ENCODE data around the gene VAV3. TPM values are rescaled to one million over a fixed set of nuclear protein-coding genes. Genes with fewer than 3 reads are reported as not detected.

VAV3 gene
- total RNA-seq, 2 experiments from 2014 or later: 2.3 to 8.3 TPM

- BruUV-seq (replicated peaks): no TSS peak
- intact Hi-C loops (cut with micrococcal nuclease; ENCODE audit: unreplicated experiment): no loop called here
- H3K27ac ChIP-seq (ENCODE audit: low read depth, low read length, poor library complexity, severe bottlenecking): no peak overlapping the region
- H3K4me3 ChIP-seq (ENCODE audit: low read depth, low read length, poor library complexity, severe bottlenecking): no peak overlapping the region
- ChIA-PET CTCF (ENCODE audit: unreplicated experiment) (no interaction called here), POLR2A (interaction anchor here (0.6 to 1.6 kb wide), 4 partner anchors 9 to 92 kb away, joined by 3 to 5 read pairs (median 4); no protein-coding TSS in a partner anchor)
- H3K4me2 ChIP-seq (ENCODE audit: low read length): no peak overlapping the region
- H3K36me3 ChIP-seq (ENCODE audit: insufficient read depth, low read length): no peaks in the 10 kb centered on the region
- H3K4me1 ChIP-seq (ENCODE audit: insufficient read depth, low read length, poor library complexity, severe bottlenecking): no peaks in the 10 kb centered on the region
- DNase-seq (ENCODE audit: low spot score): no peak
- no peaks in the 10 kb centered on the region for H3K9me3 ChIP-seq (ENCODE audit: low read length)
- H3K79me2 ChIP-seq (ENCODE audit: insufficient read depth, low read depth, low read length): no peaks in the 10 kb centered on the region
- TF ChIP-seq CTCF (conservative IDR thresholded peaks at IDR 0.05; ENCODE audit: low read length) (no peak), EZH2phosphoT487 (IDR thresholded peaks at IDR 0.05; ENCODE audit: borderline replicate concordance, low read depth, low read length) (no peak)
- H4K20me1 ChIP-seq (ENCODE audit: insufficient read depth, low read length): no peaks in the 10 kb centered on the region
- H2AFZ ChIP-seq (ENCODE audit: low read length): no peak overlapping the region
- H3K9me2 ChIP-seq (ENCODE audit: insufficient read depth, low read length): no peaks in the 10 kb centered on the region
Measured at GRCh38 chr1:107668762-107669161, 296.2 kb downstream of the VAV3 start.

DNA sequence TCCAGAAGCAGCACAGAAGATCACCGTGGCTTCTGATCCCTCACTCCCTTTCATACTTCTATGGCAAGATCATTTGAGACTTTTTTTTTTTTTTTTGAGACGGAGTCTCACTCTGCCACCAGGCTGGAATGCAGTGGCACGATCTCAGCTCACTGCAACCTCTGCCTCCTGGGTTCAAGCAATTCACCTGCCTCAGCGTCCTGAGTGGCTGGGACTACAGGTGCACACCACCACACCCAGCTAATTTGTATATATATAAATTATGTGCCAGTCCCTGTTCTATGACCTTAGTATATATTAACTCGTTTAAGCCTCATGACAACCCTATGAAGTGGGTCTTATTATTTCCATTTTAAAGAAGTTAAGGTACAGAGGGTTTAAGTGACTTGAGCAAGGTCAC lies 298.5 kb downstream of the VAV3 start:
- no peaks in the 10 kb centered on the region for H3K79me2 ChIP-seq (ENCODE audit: insufficient read depth, low read depth, low read length)
- no peak overlapping the region for H3K27ac ChIP-seq (ENCODE audit: low read depth, low read length, poor library complexity, severe bottlenecking)
- H3K4me1 ChIP-seq (ENCODE audit: insufficient read depth, low read length, poor library complexity, severe bottlenecking): no peaks in the 10 kb centered on the region
- TF ChIP-seq CTCF (conservative IDR thresholded peaks at IDR 0.05; ENCODE audit: low read length) (no peak), EZH2phosphoT487 (IDR thresholded peaks at IDR 0.05; ENCODE audit: borderline replicate concordance, low read depth, low read length) (no peak)
- intact Hi-C loops (cut with micrococcal nuclease; ENCODE audit: unreplicated experiment): no loop called here
- H3K9me3 ChIP-seq (ENCODE audit: low read length): no peaks in the 10 kb centered on the region
- H3K4me3 ChIP-seq (ENCODE audit: low read depth, low read length, poor library complexity, severe bottlenecking): no peak overlapping the region
- CTCF ChIA-PET (ENCODE audit: unreplicated experiment): no interaction called here
- H4K20me1 ChIP-seq (ENCODE audit: insufficient read depth, low read length): no peaks in the 10 kb centered on the region
- H2AFZ ChIP-seq (ENCODE audit: low read length): no peak overlapping the region
- no peak overlapping the region for H3K4me2 ChIP-seq (ENCODE audit: low read length)
- no TSS peak for BruUV-seq (replicated peaks)
- DNase-seq (ENCODE audit: low spot score): no peak
- no peaks in the 10 kb centered on the region for H3K36me3 ChIP-seq (ENCODE audit: insufficient read depth, low read length)
- POLR2A ChIA-PET: interaction anchor here (0.5 to 1.2 kb wide), 3 partner anchors 13 to 1258 kb away, joined by 4 read pairs; no protein-coding TSS in a partner anchor
- no peaks in the 10 kb centered on the region for H3K9me2 ChIP-seq (ENCODE audit: insufficient read depth, low read length)

DNA sequence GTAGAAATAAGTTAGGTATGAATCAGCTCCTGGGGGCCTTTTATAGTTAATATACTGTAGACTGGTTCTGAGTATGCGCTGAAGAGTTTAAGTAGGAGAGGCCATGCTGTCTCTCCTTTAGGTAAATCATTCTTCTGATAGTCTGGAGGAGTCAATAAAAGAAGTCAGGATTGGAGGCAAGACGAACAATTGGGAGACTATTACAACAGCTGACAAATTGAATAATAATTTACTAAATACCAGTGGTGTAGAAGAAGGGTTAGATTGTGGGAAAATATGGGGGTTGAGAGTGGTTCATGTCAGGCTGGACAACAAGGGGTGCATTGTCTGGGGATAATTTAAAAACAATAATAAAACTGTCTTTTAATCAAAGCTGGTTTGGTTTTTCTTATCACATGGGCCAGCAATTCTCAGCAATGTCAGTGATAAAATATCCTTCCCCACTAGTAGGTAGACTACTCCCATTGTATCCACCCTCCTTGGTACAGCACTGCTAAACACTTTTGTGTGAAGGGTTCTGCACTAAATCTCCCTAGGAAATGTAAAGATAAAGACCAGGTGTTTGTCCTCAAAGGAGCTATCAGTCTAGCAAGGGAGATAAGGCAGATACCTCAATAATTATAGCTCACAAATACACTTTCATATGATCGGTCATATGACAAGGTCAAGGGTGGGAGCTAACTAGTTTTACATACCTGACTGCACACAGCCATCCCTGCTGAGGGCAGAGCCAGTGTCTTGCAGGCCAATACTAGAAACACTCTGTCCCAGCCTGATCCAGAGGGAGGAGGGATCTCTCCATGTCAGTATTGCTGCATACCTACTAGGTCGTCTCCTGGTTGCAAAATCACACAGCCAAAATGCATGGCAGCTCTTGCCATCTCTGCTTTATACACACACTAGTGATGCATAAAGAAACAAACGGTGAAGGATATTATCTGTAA lies 299.7 kb downstream of the VAV3 start:
- ChIA-PET POLR2A (interaction anchor here (0.6 to 1.1 kb wide), 2 partner anchors 38 to 180 kb away, joined by 3 to 4 read pairs; no protein-coding TSS in a partner anchor), CTCF (ENCODE audit: unreplicated experiment) (no interaction called here)
- BruUV-seq (replicated peaks): no TSS peak
- Histone ChIP-seq H4K20me1 (ENCODE audit: insufficient read depth, low read length) (no peaks in the 10 kb centered on the region), H3K4me2 (ENCODE audit: low read length) (no peak overlapping the region), H3K36me3 (ENCODE audit: insufficient read depth, low read length) (no peaks in the 10 kb centered on the region), H3K27ac (ENCODE audit: low read depth, low read length, poor library complexity, severe bottlenecking) (no peak overlapping the region), H2AFZ (ENCODE audit: low read length) (no peak overlapping the region), H3K9me2 (ENCODE audit: insufficient read depth, low read length) (no peaks in the 10 kb centered on the region), H3K79me2 (ENCODE audit: insufficient read depth, low read depth, low read length) (no peaks in the 10 kb centered on the region), H3K4me3 (ENCODE audit: low read depth, low read length, poor library complexity, severe bottlenecking) (no peak overlapping the region), H3K4me1 (ENCODE audit: insufficient read depth, low read length, poor library complexity, severe bottlenecking) (no peaks in the 10 kb centered on the region), H3K9me3 (ENCODE audit: low read length) (no peaks in the 10 kb centered on the region)
- intact Hi-C loops (cut with micrococcal nuclease; ENCODE audit: unreplicated experiment): loop anchor here (5.0 kb wide), 1 partner anchor 38 kb away; no protein-coding TSS in a partner anchor
- TF ChIP-seq CTCF (conservative IDR thresholded peaks at IDR 0.05; ENCODE audit: low read length) (no peak), EZH2phosphoT487 (IDR thresholded peaks at IDR 0.05; ENCODE audit: borderline replicate concordance, low read depth, low read length) (no peak)
- no peak for DNase-seq (ENCODE audit: low spot score)

Data from OCI-LY7 (cell line).